ENCODE results near the gene CLSTN1. TPM values are rescaled to one million over a fixed set of nuclear protein-coding genes. Genes with fewer than 3 reads are reported as not detected.

Gene CLSTN1
- total and polyA plus RNA-seq, 10 of the 15 experiments (the other 5 are each of a cell fraction or from before 2014, with no cell fraction given): 2.7 to 64.4 (median 23.2) TPM

DNA sequence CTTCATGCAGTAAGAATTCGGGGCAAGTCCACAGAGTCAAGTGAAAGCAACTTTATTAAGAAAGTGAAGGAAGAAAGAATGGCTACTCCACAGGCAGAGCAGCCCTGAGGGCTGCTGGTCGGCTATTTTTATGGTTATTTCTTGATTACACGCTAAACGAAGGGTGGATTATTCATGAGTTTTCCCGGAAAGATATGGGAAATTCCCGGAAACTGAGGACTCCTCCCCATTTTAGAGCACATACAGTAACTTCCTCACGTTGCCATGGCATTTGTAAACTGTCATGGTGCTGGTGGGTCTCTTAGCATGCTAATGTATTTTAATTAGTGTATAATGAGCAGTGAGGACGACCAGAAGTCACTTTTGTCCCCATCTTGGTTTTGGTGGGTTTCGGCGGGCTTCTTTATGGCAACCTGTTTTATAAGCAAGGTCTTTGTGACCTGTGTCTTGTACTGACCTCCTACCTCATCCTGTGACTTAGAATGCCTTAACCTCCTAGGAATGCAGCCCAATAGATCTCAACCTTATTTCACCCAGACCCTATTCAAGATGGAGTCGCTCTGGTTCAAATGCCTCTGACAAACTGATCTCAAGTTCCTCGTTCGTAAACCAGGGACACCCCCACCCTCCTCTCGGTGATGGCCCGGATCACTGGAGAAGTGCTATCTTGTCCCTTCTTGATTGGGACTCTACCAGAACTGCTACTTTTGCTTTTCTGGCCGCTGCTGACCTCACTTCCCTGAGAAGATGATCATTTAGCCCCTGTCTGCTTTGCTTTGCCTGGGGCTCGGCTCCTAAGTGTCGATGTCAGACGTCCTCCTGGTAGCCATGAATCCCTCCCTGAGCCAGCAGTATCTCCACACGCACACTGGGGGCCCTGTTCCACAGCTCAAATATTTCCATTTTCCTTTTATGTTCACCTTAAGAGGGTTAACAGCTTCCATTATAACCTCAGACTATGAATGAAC, 48.8 kb downstream of the CLSTN1 start:
- RAD21 ChIA-PET (ENCODE audit: unreplicated experiment): no interaction called here
- POLR2A ChIA-PET: interaction anchor here (0.5 kb wide), 1 partner anchor 120 kb away, joined by 3 read pairs; no protein-coding TSS in a partner anchor
- Histone ChIP-seq H4K20me1 (ENCODE audit: control insufficient read depth, insufficient read depth) (no peaks in the 10 kb centered on the region), H3K9me3 (replicated peaks; ENCODE audit: control insufficient read depth, insufficient read depth, low read length) (no peaks in the 10 kb centered on the region), H3K79me2 (ENCODE audit: control insufficient read depth, insufficient read depth, low read length) (peaks cover 5% of the 10 kb centered on the region), H3K4me1 (ENCODE audit: control insufficient read depth, insufficient read depth, low read length) (no peaks in the 10 kb centered on the region; the same call in 1 of the 2 replicates), H3K27ac (ENCODE audit: control insufficient read depth, insufficient read depth) (no peak overlapping the region), H3K36me3 (ENCODE audit: control insufficient read depth in 2 of 2, insufficient read depth in 2 of 2, low read length in 1 of 2) (peaks cover 1 to 12% of the 10 kb centered on the region in 2 experiments; a peak in 2 of 4 replicates), H3K4me3 (no peak overlapping the region), H3K4me2 (ENCODE audit: control insufficient read depth, insufficient read depth) (no peak overlapping the region), H3K9ac (ENCODE audit: control insufficient read depth, insufficient read depth, low read length) (no peak overlapping the region), H2AFZ (ENCODE audit: control insufficient read depth, low read depth, low read length) (no peak overlapping the region), H3K27me3 (replicated peaks in 1 of 2; ENCODE audit: control insufficient read depth in 2 of 2, insufficient read depth in 2 of 2, low read length in 1 of 2) (no peaks in the 10 kb centered on the region)
- in situ Hi-C loops (cut with MboI): no loop called here
- intact Hi-C loops (cut with micrococcal nuclease; ENCODE audit: unreplicated experiment): no loop called here
- no TSS peak for BruUV-seq (replicated peaks)
- no peak for TF ChIP-seq JUNB (IDR thresholded peaks at IDR 0.05)
- TF ChIP-seq IKZF1 (conservative IDR thresholded peaks at IDR 0.05): no peak
- no peak for TF ChIP-seq IRF4 (IDR thresholded peaks at IDR 0.05; ENCODE audit: low read depth, low read length)
- ATAC-seq (no peak), FAIRE-seq (no peak), DNase-seq (ENCODE audit: low read depth, low spot score) (no peak)
- SMC1A ChIA-PET (ENCODE audit: uncharacterized antibody, unreplicated experiment): no interaction called here
- WGBS (ENCODE audit: insufficient coverage, insufficient replicate concordance, low lambda C conversion rate, missing lambda C conversion rate): 92% methylated on average over 20 of the region's 20 CpGs
- CTCF ChIA-PET: interaction anchor here (0.6 to 0.8 kb wide), 2 partner anchors 12 to 93 kb away, joined by 3 read pairs; no protein-coding TSS in a partner anchor

DNA sequence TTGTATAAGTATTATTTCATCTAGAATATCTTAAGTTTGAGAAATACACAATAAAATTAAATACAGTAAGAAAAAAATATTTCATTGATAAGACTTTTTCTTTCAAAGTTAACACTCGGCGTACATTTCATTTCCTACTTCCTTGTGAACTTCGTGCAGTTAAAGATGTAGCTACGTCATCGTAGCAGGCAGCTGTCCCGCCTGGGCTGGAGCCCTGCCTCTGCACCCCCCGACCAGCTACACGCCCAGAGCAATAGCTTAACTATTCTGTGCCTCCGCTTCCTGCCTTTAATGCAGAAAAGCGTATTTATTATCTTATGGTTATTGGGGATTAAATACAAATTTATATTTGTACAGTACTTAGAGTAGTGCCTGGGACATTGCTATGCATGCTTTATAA, 53.5 kb downstream of the CLSTN1 start:
- ATAC-seq (no peak), DNase-seq (ENCODE audit: low read depth, low spot score) (no peak), FAIRE-seq (no peak)
- RAD21 ChIA-PET (ENCODE audit: unreplicated experiment): no interaction called here
- Histone ChIP-seq H3K36me3 (ENCODE audit: control insufficient read depth in 2 of 2, insufficient read depth in 2 of 2, low read length in 1 of 2) (peaks cover 1 to 12% of the 10 kb centered on the region in 2 experiments; a peak in 2 of 4 replicates), H3K27ac (ENCODE audit: control insufficient read depth, insufficient read depth) (no peak overlapping the region), H2AFZ (ENCODE audit: control insufficient read depth, low read depth, low read length) (no peak overlapping the region), H3K27me3 (replicated peaks in 1 of 2; ENCODE audit: control insufficient read depth in 2 of 2, insufficient read depth in 2 of 2, low read length in 1 of 2) (no peaks in the 10 kb centered on the region), H3K79me2 (ENCODE audit: control insufficient read depth, insufficient read depth, low read length) (no peaks in the 10 kb centered on the region), H4K20me1 (ENCODE audit: control insufficient read depth, insufficient read depth) (no peaks in the 10 kb centered on the region), H3K4me1 (ENCODE audit: control insufficient read depth, insufficient read depth, low read length) (no peaks in the 10 kb centered on the region), H3K9ac (ENCODE audit: control insufficient read depth, insufficient read depth, low read length) (no peak overlapping the region), H3K4me3 (no peak overlapping the region), H3K4me2 (ENCODE audit: control insufficient read depth, insufficient read depth) (no peak overlapping the region), H3K9me3 (replicated peaks; ENCODE audit: control insufficient read depth, insufficient read depth, low read length) (no peaks in the 10 kb centered on the region)
- POLR2A ChIA-PET: no interaction called here
- in situ Hi-C loops (cut with MboI): no loop called here
- BruUV-seq (replicated peaks): no TSS peak
- SMC1A ChIA-PET (ENCODE audit: uncharacterized antibody, unreplicated experiment): no interaction called here
- intact Hi-C loops (cut with micrococcal nuclease; ENCODE audit: unreplicated experiment): no loop called here
- CTCF ChIA-PET: no interaction called here
- 97% methylated on average over 10 of the region's 10 CpGs for WGBS (ENCODE audit: insufficient coverage, insufficient replicate concordance, low lambda C conversion rate, missing lambda C conversion rate)
- no peak for TF ChIP-seq CBX3 (IDR thresholded peaks at IDR 0.05; ENCODE audit: borderline replicate concordance, low read depth)
- TF ChIP-seq, protein P1, sequence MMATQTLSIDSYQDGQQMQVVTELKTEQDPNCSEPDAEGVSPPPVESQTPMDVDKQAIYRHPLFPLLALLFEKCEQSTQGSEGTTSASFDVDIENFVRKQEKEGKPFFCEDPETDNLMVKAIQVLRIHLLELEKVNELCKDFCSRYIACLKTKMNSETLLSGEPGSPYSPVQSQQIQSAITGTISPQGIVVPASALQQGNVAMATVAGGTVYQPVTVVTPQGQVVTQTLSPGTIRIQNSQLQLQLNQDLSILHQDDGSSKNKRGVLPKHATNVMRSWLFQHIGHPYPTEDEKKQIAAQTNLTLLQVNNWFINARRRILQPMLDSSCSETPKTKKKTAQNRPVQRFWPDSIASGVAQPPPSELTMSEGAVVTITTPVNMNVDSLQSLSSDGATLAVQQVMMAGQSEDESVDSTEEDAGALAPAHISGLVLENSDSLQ (IDR thresholded peaks at IDR 0.05): no peak
- no peak for TF ChIP-seq TCF3 (IDR thresholded peaks at IDR 0.05; ENCODE audit: borderline replicate concordance, insufficient read depth, low read depth, low read length)
- no peak for TF ChIP-seq NR2C2 (IDR thresholded peaks at IDR 0.05; ENCODE audit: borderline replicate concordance, control insufficient read depth, insufficient read length, low read depth)
- TF ChIP-seq, protein P2, sequence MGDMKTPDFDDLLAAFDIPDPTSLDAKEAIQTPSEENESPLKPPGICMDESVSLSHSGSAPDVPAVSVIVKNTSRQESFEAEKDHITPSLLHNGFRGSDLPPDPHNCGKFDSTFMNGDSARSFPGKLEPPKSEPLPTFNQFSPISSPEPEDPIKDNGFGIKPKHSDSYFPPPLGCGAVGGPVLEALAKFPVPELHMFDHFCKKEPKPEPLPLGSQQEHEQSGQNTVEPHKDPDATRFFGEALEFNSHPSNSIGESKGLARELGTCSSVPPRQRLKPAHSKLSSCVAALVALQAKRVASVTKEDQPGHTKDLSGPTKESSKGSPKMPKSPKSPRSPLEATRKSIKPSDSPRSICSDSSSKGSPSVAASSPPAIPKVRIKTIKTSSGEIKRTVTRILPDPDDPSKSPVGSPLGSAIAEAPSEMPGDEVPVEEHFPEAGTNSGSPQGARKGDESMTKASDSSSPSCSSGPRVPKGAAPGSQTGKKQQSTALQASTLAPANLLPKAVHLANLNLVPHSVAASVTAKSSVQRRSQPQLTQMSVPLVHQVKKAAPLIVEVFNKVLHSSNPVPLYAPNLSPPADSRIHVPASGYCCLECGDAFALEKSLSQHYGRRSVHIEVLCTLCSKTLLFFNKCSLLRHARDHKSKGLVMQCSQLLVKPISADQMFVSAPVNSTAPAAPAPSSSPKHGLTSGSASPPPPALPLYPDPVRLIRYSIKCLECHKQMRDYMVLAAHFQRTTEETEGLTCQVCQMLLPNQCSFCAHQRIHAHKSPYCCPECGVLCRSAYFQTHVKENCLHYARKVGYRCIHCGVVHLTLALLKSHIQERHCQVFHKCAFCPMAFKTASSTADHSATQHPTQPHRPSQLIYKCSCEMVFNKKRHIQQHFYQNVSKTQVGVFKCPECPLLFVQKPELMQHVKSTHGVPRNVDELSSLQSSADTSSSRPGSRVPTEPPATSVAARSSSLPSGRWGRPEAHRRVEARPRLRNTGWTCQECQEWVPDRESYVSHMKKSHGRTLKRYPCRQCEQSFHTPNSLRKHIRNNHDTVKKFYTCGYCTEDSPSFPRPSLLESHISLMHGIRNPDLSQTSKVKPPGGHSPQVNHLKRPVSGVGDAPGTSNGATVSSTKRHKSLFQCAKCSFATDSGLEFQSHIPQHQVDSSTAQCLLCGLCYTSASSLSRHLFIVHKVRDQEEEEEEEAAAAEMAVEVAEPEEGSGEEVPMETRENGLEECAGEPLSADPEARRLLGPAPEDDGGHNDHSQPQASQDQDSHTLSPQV (IDR thresholded peaks at IDR 0.05): no peak
- TF ChIP-seq SPI1 (IDR thresholded peaks at IDR 0.05; ENCODE audit: borderline replicate concordance, insufficient read depth, low read depth, low read length): no peak
